ENCODE measurements around the gene CIBAR2. TPM values are rescaled to one million over a fixed set of nuclear protein-coding genes. Genes with fewer than 3 reads are reported as not detected.

Gene CIBAR2
- total RNA-seq, 2 donors from 2014 or later: not detected

DNA sequence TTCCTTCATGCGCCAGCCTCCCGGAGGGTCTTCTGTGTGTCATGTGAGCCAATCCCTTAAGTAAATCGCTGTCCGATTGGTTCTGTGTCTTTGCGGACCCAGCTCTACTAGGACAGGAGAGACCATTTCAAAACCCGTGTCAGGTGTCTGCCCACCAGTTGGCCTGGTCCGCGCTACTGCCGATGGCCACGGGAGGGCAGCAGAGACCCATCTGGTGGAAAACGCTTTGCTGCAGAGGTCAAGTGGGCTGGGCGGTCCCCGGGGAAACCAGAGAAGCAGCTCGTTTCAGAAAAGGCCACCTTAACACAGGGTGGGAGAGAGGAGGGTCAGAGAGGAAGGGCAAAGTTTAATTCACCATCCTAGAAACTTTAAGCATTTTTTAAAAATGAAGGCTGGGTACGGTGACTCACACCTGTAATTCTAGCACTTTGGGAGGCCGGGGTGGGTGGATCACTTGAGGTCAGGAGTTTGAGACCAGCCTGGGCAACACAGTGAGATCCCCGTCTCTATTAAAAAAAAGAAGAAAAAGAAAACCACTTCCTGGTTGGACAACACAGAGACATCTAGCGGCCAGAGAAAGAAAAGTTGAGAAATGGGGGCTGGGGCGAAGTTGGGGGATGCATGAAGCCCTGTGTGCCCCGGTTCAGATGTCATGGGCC, 2.8 kb upstream of the CIBAR2 start:
- H3K4me1 ChIP-seq (replicated peaks): no peaks in the 10 kb centered on the region
- no peaks in the 10 kb centered on the region for H3K27me3 ChIP-seq (replicated peaks; ENCODE audit: insufficient read depth)
- H3K4me3 ChIP-seq: no peak overlapping the region
- TF ChIP-seq, protein P1, sequence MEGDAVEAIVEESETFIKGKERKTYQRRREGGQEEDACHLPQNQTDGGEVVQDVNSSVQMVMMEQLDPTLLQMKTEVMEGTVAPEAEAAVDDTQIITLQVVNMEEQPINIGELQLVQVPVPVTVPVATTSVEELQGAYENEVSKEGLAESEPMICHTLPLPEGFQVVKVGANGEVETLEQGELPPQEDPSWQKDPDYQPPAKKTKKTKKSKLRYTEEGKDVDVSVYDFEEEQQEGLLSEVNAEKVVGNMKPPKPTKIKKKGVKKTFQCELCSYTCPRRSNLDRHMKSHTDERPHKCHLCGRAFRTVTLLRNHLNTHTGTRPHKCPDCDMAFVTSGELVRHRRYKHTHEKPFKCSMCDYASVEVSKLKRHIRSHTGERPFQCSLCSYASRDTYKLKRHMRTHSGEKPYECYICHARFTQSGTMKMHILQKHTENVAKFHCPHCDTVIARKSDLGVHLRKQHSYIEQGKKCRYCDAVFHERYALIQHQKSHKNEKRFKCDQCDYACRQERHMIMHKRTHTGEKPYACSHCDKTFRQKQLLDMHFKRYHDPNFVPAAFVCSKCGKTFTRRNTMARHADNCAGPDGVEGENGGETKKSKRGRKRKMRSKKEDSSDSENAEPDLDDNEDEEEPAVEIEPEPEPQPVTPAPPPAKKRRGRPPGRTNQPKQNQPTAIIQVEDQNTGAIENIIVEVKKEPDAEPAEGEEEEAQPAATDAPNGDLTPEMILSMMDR (IDR thresholded peaks at IDR 0.05): peak; percentile 88 to 96 (median 92)
- no peak for TF ChIP-seq POLR2A (IDR thresholded peaks at IDR 0.05)
- DNase-seq (ENCODE audit: low spot score): peak; percentile 69
- 10% methylated on average over 20 of the region's 20 CpGs for WGBS
- H3K36me3 ChIP-seq: no peaks in the 10 kb centered on the region
- no peak overlapping the region for H3K27ac ChIP-seq
- intact Hi-C loops (cut with DNase I): loop anchor here (5.0 kb wide), 1 partner anchor 127 kb away; no protein-coding TSS in a partner anchor
- H3K9me3 ChIP-seq: no peaks in the 10 kb centered on the region

DNA sequence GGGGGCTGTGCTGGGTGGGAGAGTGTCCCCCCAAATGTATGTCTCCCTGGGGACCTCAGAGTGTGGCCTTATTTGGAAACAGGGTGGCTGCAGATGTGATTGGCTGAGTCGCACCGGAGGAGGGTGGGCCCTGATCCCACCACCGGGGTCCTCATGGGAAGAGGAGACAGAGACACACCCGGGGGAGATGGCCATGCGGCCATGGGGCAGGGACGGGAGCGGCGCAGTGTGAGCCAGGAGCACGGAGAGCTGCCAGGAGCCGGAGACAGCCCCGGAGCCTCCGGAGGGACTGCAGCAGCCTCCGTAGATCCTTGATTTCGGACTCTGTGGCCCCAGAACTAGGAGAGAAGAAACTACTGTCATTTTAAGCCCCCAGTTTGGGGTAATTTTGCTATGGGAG, 1.6 kb upstream of the CIBAR2 start:
- no peaks in the 10 kb centered on the region for H3K4me1 ChIP-seq (replicated peaks)
- DNase-seq (ENCODE audit: low spot score): no peak
- no peaks in the 10 kb centered on the region for H3K27me3 ChIP-seq (replicated peaks; ENCODE audit: insufficient read depth)
- no peak for TF ChIP-seq POLR2A (IDR thresholded peaks at IDR 0.05)
- TF ChIP-seq POLR2AphosphoS5 (IDR thresholded peaks at IDR 0.05): no peak
- no peak overlapping the region for H3K27ac ChIP-seq
- no peak overlapping the region for H3K4me3 ChIP-seq
- WGBS: 75% methylated on average over 14 of the region's 14 CpGs
- intact Hi-C loops (cut with DNase I): no loop called here
- H3K9me3 ChIP-seq: no peaks in the 10 kb centered on the region
- no peaks in the 10 kb centered on the region for H3K36me3 ChIP-seq

DNA sequence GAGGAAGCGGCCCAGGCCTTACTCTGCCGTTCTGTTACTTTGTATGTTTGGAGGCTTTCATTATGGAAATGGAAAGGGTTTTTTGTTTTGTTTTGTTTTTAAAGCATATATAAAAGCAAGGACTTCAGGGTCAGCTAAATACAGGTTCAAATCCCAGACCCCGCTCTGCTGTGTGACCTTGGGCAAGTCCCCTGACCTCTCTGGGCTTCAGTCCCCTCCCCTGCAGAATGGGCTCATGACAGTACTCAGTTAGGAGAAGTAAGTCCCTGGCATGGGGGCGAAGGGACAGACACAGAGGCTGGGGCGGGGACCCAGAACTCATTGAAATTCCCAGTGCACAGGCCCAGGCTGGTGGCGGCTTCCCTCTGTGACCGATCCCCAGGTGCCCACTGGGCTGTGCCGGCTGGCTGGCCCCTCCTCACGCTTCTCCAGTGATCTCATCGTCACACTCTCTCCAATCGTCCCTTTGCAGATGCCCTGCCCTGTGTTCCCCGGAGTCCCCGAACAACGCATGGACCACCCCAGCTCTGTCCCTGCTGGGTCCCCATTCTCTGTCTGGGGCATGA, 979 bp upstream of the CIBAR2 start:
- Histone ChIP-seq H3K27me3 (replicated peaks; ENCODE audit: insufficient read depth) (no peaks in the 10 kb centered on the region), H3K9me3 (no peaks in the 10 kb centered on the region), H3K4me1 (replicated peaks) (no peaks in the 10 kb centered on the region), H3K4me3 (no peak overlapping the region), H3K27ac (no peak overlapping the region), H3K36me3 (no peaks in the 10 kb centered on the region)
- intact Hi-C loops (cut with DNase I): no loop called here
- WGBS: 92% methylated on average over 14 of the region's 14 CpGs
- no peak for DNase-seq (ENCODE audit: low spot score)
- TF ChIP-seq POLR2AphosphoS5 (IDR thresholded peaks at IDR 0.05) (no peak), POLR2A (IDR thresholded peaks at IDR 0.05) (no peak)
- TF ChIP-seq, protein P1 (IDR thresholded peaks at IDR 0.05): no peak

DNA sequence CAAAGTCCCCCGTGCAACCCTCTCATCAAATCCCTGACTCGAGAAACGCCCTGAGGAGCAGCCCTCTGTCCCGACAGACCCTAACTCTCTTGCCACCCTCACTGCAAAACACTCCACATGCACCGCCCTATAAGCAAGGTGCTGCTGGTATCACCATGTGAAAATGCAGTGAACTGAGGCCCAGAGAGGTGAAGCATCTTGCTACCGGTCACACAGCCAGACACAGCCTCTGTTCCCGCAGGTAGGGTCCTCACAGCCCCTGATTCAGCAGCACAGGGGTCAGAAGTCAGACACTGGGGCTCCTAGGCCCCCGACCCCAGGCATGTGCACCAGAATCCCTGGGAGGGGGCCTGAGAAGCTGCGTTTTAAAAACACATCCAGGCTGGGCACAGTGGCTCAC, 1.1 kb downstream of the CIBAR2 start:
- intact Hi-C loops (cut with DNase I): no loop called here
- H3K9me3 ChIP-seq: no peaks in the 10 kb centered on the region

DNA sequence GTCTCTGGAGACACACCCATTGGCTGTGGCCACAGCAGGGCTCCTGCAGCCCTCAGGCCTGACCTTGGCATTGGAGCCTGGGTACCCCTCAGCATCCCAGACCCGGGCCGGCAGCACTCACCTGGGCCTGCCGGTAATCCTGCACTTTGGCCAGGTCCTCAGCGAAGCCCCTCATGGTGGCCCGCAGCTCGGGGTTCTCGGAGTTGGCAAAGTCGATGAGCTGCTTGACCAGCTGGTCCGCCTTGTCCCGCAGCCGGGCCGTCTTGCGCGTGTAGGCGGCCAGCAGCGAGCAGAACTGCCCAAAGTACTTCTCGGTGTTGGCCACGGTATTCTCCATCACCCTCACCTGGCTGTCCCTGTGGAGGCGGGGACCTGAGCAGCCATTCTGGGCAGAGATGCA, 2.2 kb downstream of the CIBAR2 start:
- Histone ChIP-seq H3K36me3 (no peaks in the 10 kb centered on the region), H3K4me1 (replicated peaks) (no peaks in the 10 kb centered on the region), H3K27ac (no peak overlapping the region), H3K27me3 (replicated peaks; ENCODE audit: insufficient read depth) (no peaks in the 10 kb centered on the region), H3K4me3 (no peak overlapping the region), H3K9me3 (no peaks in the 10 kb centered on the region)
- intact Hi-C loops (cut with DNase I): no loop called here
- 94% methylated on average over 19 of the region's 19 CpGs for WGBS
- TF ChIP-seq, protein P1 (IDR thresholded peaks at IDR 0.05): no peak
- no peak for TF ChIP-seq POLR2A (IDR thresholded peaks at IDR 0.05)
- TF ChIP-seq POLR2AphosphoS5 (IDR thresholded peaks at IDR 0.05): no peak
- DNase-seq (ENCODE audit: low spot score): no peak

More for the DNA sequence above, 1.1 kb downstream of the CIBAR2 start:
- H3K4me3 ChIP-seq: no peak overlapping the region
- no peaks in the 10 kb centered on the region for H3K4me1 ChIP-seq (replicated peaks)
- H3K27me3 ChIP-seq (replicated peaks; ENCODE audit: insufficient read depth): no peaks in the 10 kb centered on the region
- no peak for DNase-seq (ENCODE audit: low spot score)
- no peaks in the 10 kb centered on the region for H3K36me3 ChIP-seq
- WGBS: 93% methylated on average over 9 of the region's 9 CpGs
- no peak overlapping the region for H3K27ac ChIP-seq
- TF ChIP-seq POLR2AphosphoS5 (IDR thresholded peaks at IDR 0.05) (no peak), POLR2A (IDR thresholded peaks at IDR 0.05) (no peak)
- TF ChIP-seq, protein P1 (IDR thresholded peaks at IDR 0.05): no peak
